Smooth muscle cell (in vitro differentiated cells): ENCODE measurements around the gene MAOB. TPM values are rescaled to one million over a fixed set of nuclear protein-coding genes. Genes with fewer than 3 reads are reported as not detected.

Experiments
- DNase-seq: peaks from one replicate; lab custom pipeline; 2025; ENCODE audit not compliant: unreplicated experiment; lab: John Stamatoyannopoulos, UW
- H2AFZ ChIP-seq: fragments of 200-600 bp; sonication (generic); 2 replicates; pipeline ENCODE4 v1.6.0; 2016; ENCODE audit warnings: antibody characterized with exemption, low read depth, mild to moderate bottlenecking
- H3F3A ChIP-seq: fragments of 200-600 bp; sonication (generic); 2 replicates; pipeline ENCODE4 v1.6.0; 2017; ENCODE audit warnings: antibody characterized with exemption, low read depth
- H3K27ac ChIP-seq: fragments of 200-600 bp; sonication (generic); 2 replicates; pipeline ENCODE4 v1.5.1; 2016; ENCODE audit warnings: low read depth, mild to moderate bottlenecking
- H3K27me3 ChIP-seq: fragments of 200-600 bp; sonication (generic); 2 replicates; pipeline ENCODE4 v1.6.1; 2016; ENCODE audit warnings: low read depth, mild to moderate bottlenecking
- H3K36me3 ChIP-seq: fragments of 200-600 bp; sonication (generic); 2 replicates; pipeline ENCODE4 v1.5.1; 2016; ENCODE audit warnings: low read depth
- H3K4me1 ChIP-seq: fragments of 200-600 bp; sonication (generic); 2 replicates; pipeline ENCODE4 v1.5.1; 2016; ENCODE audit warnings: low read depth
- H3K4me2 ChIP-seq: fragments of 200-600 bp; sonication (generic); 2 replicates; pipeline ENCODE4 v1.6.0; 2016; ENCODE audit warnings: mild to moderate bottlenecking
- H3K4me3 ChIP-seq: fragments of 200-600 bp; sonication (generic); 2 replicates; pipeline ENCODE4 v1.5.1; 2016; ENCODE audit warnings: mild to moderate bottlenecking
- H3K79me2 ChIP-seq: fragments of 200-600 bp; sonication (generic); 2 replicates; pipeline ENCODE4 v1.6.0; 2016; ENCODE audit warnings: low read depth, mild to moderate bottlenecking
- H3K9ac ChIP-seq: fragments of 200-600 bp; sonication (generic); 2 replicates; pipeline ENCODE4 v1.6.0; 2016; ENCODE audit warnings: low read depth
- H3K9me3 ChIP-seq: fragments of 200-600 bp; sonication (generic); replicated peaks from 2 replicates; pipeline ENCODE4 v1.5.1; 2016; ENCODE audit warnings: low read depth
- H4K20me1 ChIP-seq: fragments of 200-600 bp; sonication (generic); 2 replicates; pipeline ENCODE4 v1.6.0; 2016; ENCODE audit warnings: low read depth
- CTCF ChIP-seq: fragments of 200-600 bp; sonication (generic); IDR thresholded peaks from 2 replicates; pipeline ENCODE4 v1.5.1; 2017; ENCODE audit warnings: borderline replicate concordance, mild to moderate bottlenecking, antibody characterized with exemption; ENCODE audit not compliant: insufficient read depth, poor library complexity, severe bottlenecking
- WGBS: methylation state at CpG from one replicate; pipeline ENCODE4 v1.1.7; 2016; ENCODE audit warnings: low lambda C conversion rate; 5-methylcytosine and 5-hydroxymethylcytosine counted together
- polyA plus RNA-seq: library from polyadenylated mRNA; unstranded; fragments of >200 nt; fragmentation: Nextera tagmentation; extraction: Ambion mirVana; gene quantifications from 2 replicates; pipeline ENCODE4 v1.2.1, GENCODE V29; 2016
- total RNA-seq: library from RNA; depleted of rRNA; stranded (reverse); fragments of >200 nt; gene quantifications from 2 replicates; pipeline ENCODE4 v1.2.3, GENCODE V29; 2014

The MAOB gene
- total and polyA plus RNA-seq, 2 experiments from 2014 or later, result 0.93 TPM; not detected in 1

DNA sequence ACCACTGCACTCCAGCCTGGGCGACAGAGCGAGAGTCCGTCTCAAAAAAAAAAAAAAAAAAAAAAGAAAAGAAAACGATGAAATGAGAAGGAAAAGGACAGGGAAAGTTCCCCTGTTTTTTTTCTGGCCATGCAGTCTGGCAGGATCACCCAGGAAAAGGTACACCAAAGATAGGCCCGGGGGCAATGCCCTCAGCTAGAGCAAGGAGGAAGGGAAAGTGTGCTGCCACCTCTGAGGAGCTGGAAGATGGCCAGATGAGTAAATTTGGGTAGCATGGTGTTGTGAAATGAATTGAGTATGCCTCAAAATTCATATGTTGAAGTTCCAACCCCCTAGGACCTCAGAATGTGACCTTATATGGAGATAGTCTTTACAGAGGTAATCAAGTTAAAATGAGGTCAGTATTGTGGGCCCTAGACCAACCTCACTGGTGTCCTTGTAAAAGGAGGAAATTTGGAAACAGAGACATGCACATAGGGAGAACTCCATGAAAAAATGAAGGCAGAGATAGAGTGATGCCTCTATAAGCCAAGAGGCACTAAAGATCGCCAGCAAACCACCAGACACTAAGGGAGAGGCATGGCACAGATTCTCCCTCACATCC is 28.9 kb downstream of the MAOB start:
- H3K4me2 ChIP-seq, result no peak overlapping the region
- WGBS, result 80% methylated on average over 6 of the region's 6 CpGs

GRCh38 chrX:43850629-43851028 is 31.6 kb downstream of the MAOB start:
- H3K4me2 ChIP-seq, result no peak overlapping the region
- H3K9me3 ChIP-seq, result no peaks in the 10 kb centered on the region
- no peaks in the 10 kb centered on the region for H3F3A ChIP-seq
- no peaks in the 10 kb centered on the region for H3K79me2 ChIP-seq
- no peaks in the 10 kb centered on the region for H3K36me3 ChIP-seq
- H4K20me1 ChIP-seq, result no peaks in the 10 kb centered on the region
- H3K27ac ChIP-seq, result no peak overlapping the region
- H3K4me3 ChIP-seq, result no peak overlapping the region
- no peaks in the 10 kb centered on the region for H3K4me1 ChIP-seq
- no peak for TF ChIP-seq CTCF
- H3K27me3 ChIP-seq, result no peaks in the 10 kb centered on the region
- WGBS, result 86% methylated on average over 2 of the region's 2 CpGs
- H3K9ac ChIP-seq, result no peak overlapping the region
- no peak overlapping the region for H2AFZ ChIP-seq
- no peak for DNase-seq

More for the DNA sequence above, 28.9 kb downstream of the MAOB start:
- no peaks in the 10 kb centered on the region for H3K9me3 ChIP-seq
- H2AFZ ChIP-seq, result no peak overlapping the region
- H3K9ac ChIP-seq, result no peak overlapping the region
- H3F3A ChIP-seq, result no peaks in the 10 kb centered on the region
- no peaks in the 10 kb centered on the region for H3K79me2 ChIP-seq
- H4K20me1 ChIP-seq, result no peaks in the 10 kb centered on the region
- no peaks in the 10 kb centered on the region for H3K27me3 ChIP-seq
- H3K4me3 ChIP-seq, result no peak overlapping the region
- H3K4me1 ChIP-seq, result no peaks in the 10 kb centered on the region
- TF ChIP-seq CTCF, result no peak
- H3K27ac ChIP-seq, result no peak overlapping the region
- no peak for DNase-seq
- no peaks in the 10 kb centered on the region for H3K36me3 ChIP-seq

DNA sequence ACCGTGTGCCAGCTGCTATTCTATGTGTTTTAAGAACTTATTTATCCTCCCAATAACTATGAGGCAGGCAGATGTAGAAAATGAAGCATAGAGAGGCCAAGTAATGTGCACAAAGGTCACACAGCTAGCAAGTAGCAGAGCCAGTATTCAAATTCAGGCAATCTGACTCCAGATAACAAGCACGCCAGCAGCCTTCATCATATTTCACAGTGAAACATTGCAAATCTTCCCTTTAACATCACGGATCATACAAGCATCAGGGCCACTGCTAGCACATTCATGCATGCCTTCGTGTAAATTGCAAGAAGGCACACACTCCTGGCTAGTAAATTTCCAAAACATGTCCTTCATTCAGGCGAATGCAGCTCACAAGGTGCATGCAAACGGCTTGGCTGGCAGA is 33.1 kb downstream of the MAOB start:
- H4K20me1 ChIP-seq, result no peaks in the 10 kb centered on the region
- no peaks in the 10 kb centered on the region for H3K27me3 ChIP-seq
- no peak overlapping the region for H3K27ac ChIP-seq
- H3K9me3 ChIP-seq, result no peaks in the 10 kb centered on the region
- no peaks in the 10 kb centered on the region for H3K36me3 ChIP-seq
- no peak overlapping the region for H3K4me3 ChIP-seq
- no peak overlapping the region for H3K4me2 ChIP-seq
- no peak for DNase-seq
- H3K9ac ChIP-seq, result no peak overlapping the region
- H3K4me1 ChIP-seq, result no peaks in the 10 kb centered on the region
- no peak overlapping the region for H2AFZ ChIP-seq
- WGBS, result 56% methylated on average over 6 of the region's 6 CpGs
- no peak for TF ChIP-seq CTCF
- no peaks in the 10 kb centered on the region for H3K79me2 ChIP-seq
- no peaks in the 10 kb centered on the region for H3F3A ChIP-seq

- Histone ChIP-seq H3K27me3 (no peaks in the 10 kb centered on the region), H3K9ac (no peak overlapping the region), H4K20me1 (no peaks in the 10 kb centered on the region), H3K4me1 (no peaks in the 10 kb centered on the region), H3K79me2 (no peaks in the 10 kb centered on the region), H3K9me3 (no peaks in the 10 kb centered on the region), H3K36me3 (no peaks in the 10 kb centered on the region), H3K4me3 (no peak overlapping the region), H3K27ac (no peak overlapping the region), H3K4me2 (no peak overlapping the region), H3F3A (no peaks in the 10 kb centered on the region), H2AFZ (no peak overlapping the region)
- no peak for TF ChIP-seq CTCF
- no peak for DNase-seq
- WGBS, result 95% methylated on average over 2 of the region's 2 CpGs
Measured at GRCh38 chrX:43847352-43847751, 34.9 kb downstream of the MAOB start.
